HG02588 (cell line): Measurements from ENCODE around the gene RDH12.
"Not testable (repeated sequence)": the region's sequence is repeated elsewhere in the genome, so short reads cannot be mapped to it uniquely, and the experiment has no call there.

Experiments used
- ATAC-seq: cut with Tn5 transposase; IDR thresholded peaks from one replicate; pipeline ENCODE4 v1.9.1; 2021; ENCODE audit warnings: mild to moderate bottlenecking, moderate library complexity; ENCODE audit not compliant: unreplicated experiment

RDH12 gene

GRCh38 chr14:67704484-67705089 is 2.9 kb downstream of the RDH12 start:
- ATAC-seq, result no peak

GRCh38 chr14:67705211-67705610 is 3.5 kb downstream of the RDH12 start:
- no peak for ATAC-seq

- ATAC-seq, result not testable (repeated sequence)
Measured at GRCh38 chr14:67709346-67709745, 7.7 kb downstream of the RDH12 start.

- not testable (repeated sequence) for ATAC-seq
Measured at GRCh38 chr14:67709796-67710195, 8.1 kb downstream of the RDH12 start.

- ATAC-seq, result no peak
Measured at GRCh38 chr14:67710209-67710608, 8.5 kb downstream of the RDH12 start.

- ATAC-seq, result no peak
Measured at GRCh38 chr14:67717048-67717447, 15.4 kb downstream of the RDH12 start.

GRCh38 chr14:67718265-67718664 is 16.6 kb downstream of the RDH12 start:
- ATAC-seq, result no peak

- ATAC-seq, result not testable (repeated sequence)
Measured at GRCh38 chr14:67719385-67719784, 17.7 kb downstream of the RDH12 start.

- no peak for ATAC-seq
Measured at GRCh38 chr14:67719866-67720265, 18.2 kb downstream of the RDH12 start.

GRCh38 chr14:67721875-67722274 is 20.2 kb downstream of the RDH12 start:
- no peak for ATAC-seq

GRCh38 chr14:67722293-67722692 is 20.6 kb downstream of the RDH12 start:
- no peak for ATAC-seq

GRCh38 chr14:67725171-67725570 is 23.5 kb downstream of the RDH12 start:
- no peak for ATAC-seq

GRCh38 chr14:67727361-67727760 is 25.7 kb downstream of the RDH12 start:
- no peak for ATAC-seq

GRCh38 chr14:67728258-67728657 is 26.6 kb downstream of the RDH12 start:
- ATAC-seq, result no peak

- no peak for ATAC-seq
Measured at GRCh38 chr14:67729072-67729885, 27.6 kb downstream of the RDH12 start.

- no peak for ATAC-seq
Measured at GRCh38 chr14:67733616-67734015, 31.9 kb downstream of the RDH12 start.

- ATAC-seq, result no peak
Measured at GRCh38 chr14:67734675-67735074, 33.0 kb downstream of the RDH12 start.

- no peak for ATAC-seq
Measured at GRCh38 chr14:67735336-67736147, 33.9 kb downstream of the RDH12 start.

GRCh38 chr14:67736771-67737170 is 35.1 kb downstream of the RDH12 start:
- ATAC-seq, result no peak

- ATAC-seq, result no peak
Measured at GRCh38 chr14:67738740-67739504, 37.2 kb downstream of the RDH12 start.

GRCh38 chr14:67744046-67744445 is 42.4 kb downstream of the RDH12 start:
- no peak for ATAC-seq
